ENCODE data around the gene HTR3D.

DNA sequence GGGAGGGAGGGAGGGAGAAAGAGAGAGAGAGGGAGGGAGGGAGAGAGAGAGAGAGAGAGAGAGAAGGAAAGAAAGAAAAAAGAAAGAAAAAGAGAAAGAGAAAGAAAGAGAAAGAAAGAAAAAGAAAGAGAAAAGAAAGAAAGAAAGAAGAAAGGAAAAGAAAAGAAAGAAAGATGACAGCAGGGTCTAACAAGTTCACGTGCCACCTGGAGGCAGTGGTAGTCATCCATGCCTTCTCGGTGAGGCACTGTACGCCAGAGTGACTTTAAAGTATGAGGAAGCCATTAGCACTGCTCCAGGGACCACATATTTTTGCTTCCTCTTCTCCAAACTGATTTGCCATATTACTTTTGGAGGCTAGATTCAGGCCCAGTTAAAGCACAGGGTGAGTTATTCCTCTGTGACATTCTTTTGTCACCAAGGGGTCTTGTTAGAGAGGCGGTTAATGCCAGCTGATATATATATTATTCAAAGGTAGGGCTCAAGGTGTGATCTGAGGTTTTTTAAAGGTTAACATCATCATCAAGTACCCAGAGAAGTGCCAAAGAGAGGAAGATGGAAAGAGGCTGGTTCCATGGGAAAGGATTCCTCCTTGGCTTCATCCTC, at the start of gene HTR3D:
- TF ChIP-seq TCF4 (CRISPR knock-in tag; IDR thresholded peaks at IDR 0.05; ENCODE audit: borderline replicate concordance), result no peak
- TF ChIP-seq ESRRG (CRISPR knock-in tag; IDR thresholded peaks at IDR 0.05), result no peak
- no peak for TF ChIP-seq RARB (CRISPR knock-in tag; IDR thresholded peaks at IDR 0.05)
- TF ChIP-seq PPARA (CRISPR knock-in tag; IDR thresholded peaks at IDR 0.05; ENCODE audit: borderline replicate concordance), result no peak
- TF ChIP-seq OSR1 (CRISPR knock-in tag; IDR thresholded peaks at IDR 0.05), result no peak
- TF ChIP-seq ZC3H10 (CRISPR knock-in tag; IDR thresholded peaks at IDR 0.05), result no peak
- no peak for TF ChIP-seq ISL1 (CRISPR knock-in tag; IDR thresholded peaks at IDR 0.05)
- TF ChIP-seq, protein P1, sequence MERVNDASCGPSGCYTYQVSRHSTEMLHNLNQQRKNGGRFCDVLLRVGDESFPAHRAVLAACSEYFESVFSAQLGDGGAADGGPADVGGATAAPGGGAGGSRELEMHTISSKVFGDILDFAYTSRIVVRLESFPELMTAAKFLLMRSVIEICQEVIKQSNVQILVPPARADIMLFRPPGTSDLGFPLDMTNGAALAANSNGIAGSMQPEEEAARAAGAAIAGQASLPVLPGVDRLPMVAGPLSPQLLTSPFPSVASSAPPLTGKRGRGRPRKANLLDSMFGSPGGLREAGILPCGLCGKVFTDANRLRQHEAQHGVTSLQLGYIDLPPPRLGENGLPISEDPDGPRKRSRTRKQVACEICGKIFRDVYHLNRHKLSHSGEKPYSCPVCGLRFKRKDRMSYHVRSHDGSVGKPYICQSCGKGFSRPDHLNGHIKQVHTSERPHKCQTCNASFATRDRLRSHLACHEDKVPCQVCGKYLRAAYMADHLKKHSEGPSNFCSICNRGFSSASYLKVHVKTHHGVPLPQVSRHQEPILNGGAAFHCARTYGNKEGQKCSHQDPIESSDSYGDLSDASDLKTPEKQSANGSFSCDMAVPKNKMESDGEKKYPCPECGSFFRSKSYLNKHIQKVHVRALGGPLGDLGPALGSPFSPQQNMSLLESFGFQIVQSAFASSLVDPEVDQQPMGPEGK (CRISPR knock-in tag; IDR thresholded peaks at IDR 0.05; ENCODE audit: borderline replicate concordance), result no peak
- no peak for TF ChIP-seq ARNTL (CRISPR knock-in tag; IDR thresholded peaks at IDR 0.05; ENCODE audit: borderline replicate concordance, low read depth)

Measured in SK-N-SH treated with all-trans-retinoic acid at 6 μM for 48 hours (cell line).